22Rv1 (cell line): ENCODE data around the gene UHMK1.
A peak's percentile ranks its signal among the peaks of the same experiment; 100 is the strongest.
"Not testable (repeated sequence)": the region's sequence is repeated elsewhere in the genome, so short reads cannot be mapped to it uniquely, and the experiment has no call there.

Experiments
- H3K27ac ChIP-seq: fragments of 450-650 bp; 2 replicates; pipeline ENCODE4 v1.5.1; 2017
- CTCF ChIP-seq: fragments of 450-650 bp; IDR thresholded peaks from 2 replicates; pipeline ENCODE4 v1.5.1; 2017; ENCODE audit warnings: mild to moderate bottlenecking
- ZFX ChIP-seq: fragments of 450-650 bp; IDR thresholded peaks from 2 replicates; pipeline ENCODE4 v1.6.1; 2017; ENCODE audit warnings: antibody characterized with exemption, borderline replicate concordance

Gene UHMK1

DNA sequence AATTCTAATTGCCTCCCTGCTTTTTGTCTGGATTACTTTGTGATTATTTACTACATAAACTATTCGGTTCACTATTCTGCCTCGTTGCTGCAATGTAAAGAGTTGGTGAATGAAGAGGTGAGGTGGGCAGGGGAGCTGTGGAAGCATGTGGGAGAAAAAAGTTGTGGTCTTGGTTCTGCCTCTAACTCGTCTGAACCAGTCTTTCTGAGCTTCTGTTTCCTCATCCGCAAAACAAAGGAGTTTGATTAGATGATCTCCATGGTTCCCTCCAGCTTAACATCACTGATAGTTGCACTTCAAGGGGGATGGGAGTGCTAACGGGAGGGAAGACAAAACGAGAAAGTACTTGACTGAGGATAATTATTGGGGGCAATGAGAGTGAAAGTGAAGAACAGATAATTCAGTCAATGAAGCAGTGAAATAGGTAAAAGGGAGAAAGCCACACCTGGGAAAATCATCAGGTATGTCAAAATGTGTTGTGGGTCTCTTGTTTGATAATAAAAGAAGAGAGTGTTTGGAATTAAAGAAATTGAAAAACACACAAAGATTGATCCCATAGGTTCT lies 26.2 kb upstream of the UHMK1 start:
- no peak overlapping the region for H3K27ac ChIP-seq
- TF ChIP-seq CTCF (no peak), ZFX (no peak)

DNA sequence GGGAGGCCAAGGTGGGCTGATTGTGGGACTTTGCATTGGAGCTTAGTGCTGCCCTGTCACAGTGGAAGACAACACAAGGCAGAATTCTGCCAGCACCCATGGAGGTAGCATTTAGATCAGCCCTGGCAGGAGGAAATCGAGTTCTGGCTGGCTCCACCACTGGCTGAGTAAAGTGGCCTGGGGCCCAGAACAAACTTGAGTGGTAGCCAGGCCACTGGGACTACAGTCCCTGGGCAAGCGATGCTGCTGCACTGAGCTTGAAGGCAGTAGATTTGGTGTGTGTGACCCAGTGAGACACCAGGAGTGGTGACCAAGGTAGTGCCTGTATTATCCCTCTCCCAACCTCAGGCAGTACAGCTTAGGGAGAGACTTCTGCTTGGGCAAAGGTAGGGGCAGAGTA lies 22.5 kb upstream of the UHMK1 start:
- no peak overlapping the region for H3K27ac ChIP-seq
- TF ChIP-seq ZFX: no peak
- no peak for TF ChIP-seq CTCF

DNA sequence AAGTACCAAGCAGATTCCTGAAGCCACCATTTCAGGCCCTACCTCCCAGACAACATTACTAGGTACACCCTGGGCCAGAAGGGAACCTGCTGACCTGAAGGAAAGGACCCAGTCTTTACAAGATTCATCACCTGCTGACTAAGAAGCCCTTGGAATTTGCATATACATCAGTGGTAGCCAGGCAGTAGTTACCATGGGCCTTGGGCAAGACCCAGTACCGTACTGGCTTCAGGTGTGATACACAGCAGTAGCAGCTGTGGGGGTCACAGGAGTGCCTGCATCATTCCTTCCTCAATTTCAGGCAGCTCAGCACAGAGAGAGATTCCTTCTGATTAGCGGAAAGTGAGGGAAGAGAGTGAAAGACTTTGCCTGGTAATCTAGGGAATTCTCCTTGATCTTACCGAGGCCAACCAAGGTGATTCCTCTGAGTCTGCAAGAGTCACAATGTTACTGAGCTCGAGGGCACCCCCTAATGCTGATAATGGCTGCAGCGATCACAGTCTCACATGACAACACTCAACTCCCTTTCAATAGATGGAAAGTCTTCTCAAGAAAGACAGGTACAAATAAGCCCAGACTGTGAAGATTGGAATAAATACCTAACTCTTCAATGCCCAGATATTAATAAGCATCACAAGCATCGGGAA lies 22.0 kb upstream of the UHMK1 start:
- TF ChIP-seq CTCF: peak; percentile 19; the same call in 1 of the 2 replicates
- no peak for TF ChIP-seq ZFX
- no peak overlapping the region for H3K27ac ChIP-seq

DNA sequence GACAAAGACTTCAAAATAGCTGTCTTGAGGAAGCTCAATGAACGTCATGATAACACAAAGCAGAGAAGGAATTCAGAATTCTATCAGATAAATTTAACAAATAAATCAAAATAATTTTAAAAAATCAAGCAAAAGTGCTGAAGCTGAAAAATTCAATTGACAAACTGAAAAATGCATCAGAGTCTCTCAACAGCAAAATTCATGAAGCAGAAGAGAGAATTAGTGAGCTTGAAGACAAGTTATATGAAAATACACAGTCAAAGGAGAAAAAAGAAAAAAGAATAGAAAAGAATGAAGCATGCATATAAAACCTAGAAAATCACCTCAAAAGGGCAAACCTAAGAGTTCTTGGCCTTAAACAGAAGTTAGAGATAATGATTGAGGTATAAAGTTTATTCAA lies 21.0 kb upstream of the UHMK1 start:
- TF ChIP-seq ZFX: no peak
- no peak for TF ChIP-seq CTCF
- H3K27ac ChIP-seq: no peak overlapping the region

GRCh38 chr1:162485236-162485635 lies 12.4 kb upstream of the UHMK1 start:
- no peak overlapping the region for H3K27ac ChIP-seq

GRCh38 chr1:162487241-162487640 lies 10.4 kb upstream of the UHMK1 start:
- TF ChIP-seq CTCF (no peak), ZFX (no peak)
- H3K27ac ChIP-seq: no peak overlapping the region

More at GRCh38 chr1:162485236-162485635, 12.4 kb upstream of the UHMK1 start:
- no peak for TF ChIP-seq CTCF
- no peak for TF ChIP-seq ZFX

- TF ChIP-seq ZFX: no peak
- TF ChIP-seq CTCF: no peak
- H3K27ac ChIP-seq: no peak overlapping the region
Observed at GRCh38 chr1:162488219-162488618, 9.4 kb upstream of the UHMK1 start.

- not testable (repeated sequence) for H3K27ac ChIP-seq
Observed at GRCh38 chr1:162495531-162496233, 1.9 kb upstream of the UHMK1 start.
